ENCODE measurements around the gene CNTROB. TPM values are rescaled to one million over a fixed set of nuclear protein-coding genes. Genes with fewer than 3 reads are reported as not detected.

Gene CNTROB
- total and polyA plus RNA-seq, 5 experiments from 2014 or later: 7.6 to 43.0 (median 18.5) TPM

- DNase-seq (no peak), ATAC-seq (no peak)
- no peak overlapping the region for H3K27ac Mint-ChIP-seq
- H3K4me1 Mint-ChIP-seq: no peaks in the 10 kb centered on the region
- POLR2A ChIA-PET: no interaction called here
- peaks cover 0 to 10% (median 3%) of the 10 kb centered on the region in 5 donors for H3K27me3 Mint-ChIP-seq
- H3K4me3 Mint-ChIP-seq: no peak overlapping the region
- H3K9me3 Mint-ChIP-seq: peaks cover 7 to 38% (median 14%) of the 10 kb centered on the region in 9 donors
- peaks cover 0 to 18% (median 17%) of the 10 kb centered on the region in 3 donors for H3K36me3 Mint-ChIP-seq
These were observed 45.0 kb downstream of the CNTROB start for GRCh38 chr17:7977039-7977438.

DNA sequence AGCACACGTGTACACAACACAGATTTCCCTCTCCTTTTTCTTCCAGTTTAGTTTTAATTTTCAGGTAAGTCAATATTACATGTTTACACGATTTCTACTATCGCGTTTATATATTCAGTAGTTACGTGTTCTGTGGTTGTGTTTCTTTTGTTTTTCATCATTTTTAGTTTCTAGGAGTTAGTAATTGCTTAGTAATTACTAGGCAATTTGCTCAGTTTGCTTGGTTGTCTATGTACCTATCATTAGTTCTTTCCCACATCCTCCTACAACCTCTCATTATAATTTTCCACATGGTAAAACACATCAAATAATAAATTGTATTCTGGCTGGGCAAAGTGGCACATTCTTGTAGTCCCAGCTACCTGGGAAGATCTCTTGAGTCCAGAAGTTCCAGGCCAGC is 45.8 kb downstream of the CNTROB start:
- DNase-seq (no peak), ATAC-seq (no peak)
- Mint-ChIP-seq H3K4me3 (no peak overlapping the region), H3K27ac (peak overlapping the region in 1 of 10 donors; percentile 15), H3K36me3 (peaks cover 0 to 18% (median 17%) of the 10 kb centered on the region in 3 donors), H3K27me3 (peaks cover 0 to 10% (median 3%) of the 10 kb centered on the region in 5 donors), H3K9me3 (peaks cover 7 to 38% (median 14%) of the 10 kb centered on the region in 9 donors), H3K4me1 (no peaks in the 10 kb centered on the region)
- POLR2A ChIA-PET: no interaction called here

GRCh38 chr17:7982173-7982572 is 50.2 kb downstream of the CNTROB start:
- H3K27me3 Mint-ChIP-seq: peaks cover 0 to 10% (median 0%) of the 10 kb centered on the region in 5 donors
- H3K9me3 Mint-ChIP-seq: peaks cover 0 to 3% (median 0%) of the 10 kb centered on the region in 9 donors
- ATAC-seq (no peak), DNase-seq (no peak)
- POLR2A ChIA-PET: no interaction called here
- no peak overlapping the region for H3K4me3 Mint-ChIP-seq
- H3K27ac Mint-ChIP-seq: no peak overlapping the region
- H3K4me1 Mint-ChIP-seq: no peaks in the 10 kb centered on the region
- H3K36me3 Mint-ChIP-seq: peaks cover 0 to under 1% (median 0%) of the 10 kb centered on the region in 3 donors

DNA sequence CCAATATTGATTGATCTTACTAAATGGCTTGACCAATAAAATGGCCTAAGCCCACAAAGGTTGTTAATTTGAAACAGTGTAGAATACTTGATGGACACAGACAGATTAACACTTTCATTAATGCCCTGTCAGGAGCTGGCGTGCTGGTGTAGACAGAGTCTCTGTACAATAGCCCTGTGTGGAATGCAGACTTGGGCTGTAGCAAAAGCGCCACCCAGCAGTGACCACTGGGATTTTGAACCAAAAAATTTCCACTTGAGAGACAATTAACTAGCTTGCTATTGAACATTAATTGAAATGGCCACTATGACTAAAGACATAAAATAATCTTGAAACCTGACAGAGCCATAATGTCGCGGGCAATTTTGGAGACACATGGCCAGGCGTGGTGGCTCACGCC is 50.7 kb downstream of the CNTROB start:
- no peak overlapping the region for H3K27ac Mint-ChIP-seq
- no peak overlapping the region for H3K4me3 Mint-ChIP-seq
- H3K9me3 Mint-ChIP-seq: peaks cover 0 to 2% (median 0%) of the 10 kb centered on the region in 9 donors
- no peaks in the 10 kb centered on the region for H3K4me1 Mint-ChIP-seq
- H3K36me3 Mint-ChIP-seq: no peaks in the 10 kb centered on the region
- DNase-seq (no peak), ATAC-seq (no peak)
- peaks cover 0 to 12% (median 0%) of the 10 kb centered on the region in 5 donors for H3K27me3 Mint-ChIP-seq
- POLR2A ChIA-PET: interaction anchor here (1.1 kb wide), 1 partner anchor 66 kb away, joined by 3 read pairs; no protein-coding TSS in a partner anchor

GRCh38 chr17:7984904-7985303 is 52.9 kb downstream of the CNTROB start:
- POLR2A ChIA-PET: interaction anchor here (0.8 to 1.0 kb wide), 2 partner anchors 89 to 150 kb away, joined by 3 to 8 read pairs; no protein-coding TSS in a partner anchor
- no peaks in the 10 kb centered on the region for H3K36me3 Mint-ChIP-seq
- ATAC-seq (no peak), DNase-seq (no peak)
- H3K27me3 Mint-ChIP-seq: peaks cover 0 to 4% (median 0%) of the 10 kb centered on the region in 5 donors
- H3K9me3 Mint-ChIP-seq: no peaks in the 10 kb centered on the region
- no peak overlapping the region for H3K4me3 Mint-ChIP-seq
- H3K4me1 Mint-ChIP-seq: peaks cover 0 to 14% (median 10%) of the 10 kb centered on the region in 4 donors
- no peak overlapping the region for H3K27ac Mint-ChIP-seq

DNA sequence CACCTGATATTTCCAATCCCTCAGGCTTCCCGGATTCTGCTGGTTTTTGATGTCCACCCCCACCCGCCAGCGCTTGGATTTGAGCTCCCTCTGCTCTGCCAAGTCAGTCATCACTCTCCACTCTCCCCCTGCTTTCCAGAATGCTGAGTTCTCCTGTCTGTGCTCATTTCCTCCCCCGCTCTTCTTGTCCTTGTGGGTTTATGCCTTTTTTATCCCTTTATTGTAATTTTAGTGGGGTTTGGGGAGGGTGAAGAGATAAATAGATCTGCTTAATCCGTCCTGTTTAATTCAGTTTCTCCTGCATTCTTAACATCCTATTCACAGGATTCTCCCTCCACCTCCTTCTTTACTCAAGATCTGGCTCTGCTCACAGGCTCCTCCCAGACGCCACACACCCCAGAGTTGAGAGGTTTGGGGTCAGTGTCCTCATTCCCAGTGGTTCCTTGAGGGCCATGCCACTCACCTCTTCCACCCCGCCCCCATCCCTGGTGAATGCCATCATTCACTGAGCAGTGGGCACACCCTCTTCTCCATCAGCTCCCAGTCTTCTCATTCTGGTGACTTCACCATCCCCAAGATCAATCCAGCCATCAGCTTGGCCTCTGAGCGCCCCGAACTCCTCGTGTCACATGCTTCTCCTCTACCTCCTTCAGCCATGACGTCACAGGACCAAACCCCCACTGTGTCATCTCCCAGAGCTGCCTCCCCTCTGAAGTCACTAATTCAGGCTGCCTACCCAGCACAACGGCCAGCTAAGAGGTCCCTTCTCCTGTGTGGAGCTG is 55.3 kb downstream of the CNTROB start:
- H3K4me3 Mint-ChIP-seq: no peak overlapping the region
- H3K27me3 Mint-ChIP-seq: peaks cover 0 to 2% (median 0%) of the 10 kb centered on the region in 5 donors
- DNase-seq: no peak
- H3K27ac Mint-ChIP-seq: peak overlapping the region in 1 of 10 donors; percentile 88
- H3K9me3 Mint-ChIP-seq: no peaks in the 10 kb centered on the region
- no peak for ATAC-seq
- peaks cover 6 to 25% (median 21%) of the 10 kb centered on the region in 4 donors for H3K4me1 Mint-ChIP-seq
- POLR2A ChIA-PET: interaction anchor here (1.6 kb wide), 1 partner anchor 81 kb away, joined by 3 read pairs; no protein-coding TSS in a partner anchor
- H3K36me3 Mint-ChIP-seq: no peaks in the 10 kb centered on the region

GRCh38 chr17:7988750-7989178 is 56.8 kb downstream of the CNTROB start:
- Mint-ChIP-seq H3K27ac (peak overlapping the region; percentile 45 to 97 (median 88)), H3K4me3 (peak overlapping the region in 9 of 10 donors; percentile 43 to 84 (median 67)), H3K9me3 (no peaks in the 10 kb centered on the region), H3K4me1 (peaks cover 6 to 27% (median 25%) of the 10 kb centered on the region in 4 donors), H3K27me3 (peaks cover 0 to 2% (median 0%) of the 10 kb centered on the region in 5 donors), H3K36me3 (no peaks in the 10 kb centered on the region)
- DNase-seq (peak in 9 of 10 donors; percentile 15 to 84 (median 66)), ATAC-seq (peak; percentile 40 to 46)
- POLR2A ChIA-PET: interaction anchor here (0.7 to 2.9 kb wide), 10 partner anchors 56 to 303 kb away, joined by 3 to 50 read pairs (median 4); partner anchors contain the start of genes CNTROB, KDM6B, NAA38 and RNF227

DNA sequence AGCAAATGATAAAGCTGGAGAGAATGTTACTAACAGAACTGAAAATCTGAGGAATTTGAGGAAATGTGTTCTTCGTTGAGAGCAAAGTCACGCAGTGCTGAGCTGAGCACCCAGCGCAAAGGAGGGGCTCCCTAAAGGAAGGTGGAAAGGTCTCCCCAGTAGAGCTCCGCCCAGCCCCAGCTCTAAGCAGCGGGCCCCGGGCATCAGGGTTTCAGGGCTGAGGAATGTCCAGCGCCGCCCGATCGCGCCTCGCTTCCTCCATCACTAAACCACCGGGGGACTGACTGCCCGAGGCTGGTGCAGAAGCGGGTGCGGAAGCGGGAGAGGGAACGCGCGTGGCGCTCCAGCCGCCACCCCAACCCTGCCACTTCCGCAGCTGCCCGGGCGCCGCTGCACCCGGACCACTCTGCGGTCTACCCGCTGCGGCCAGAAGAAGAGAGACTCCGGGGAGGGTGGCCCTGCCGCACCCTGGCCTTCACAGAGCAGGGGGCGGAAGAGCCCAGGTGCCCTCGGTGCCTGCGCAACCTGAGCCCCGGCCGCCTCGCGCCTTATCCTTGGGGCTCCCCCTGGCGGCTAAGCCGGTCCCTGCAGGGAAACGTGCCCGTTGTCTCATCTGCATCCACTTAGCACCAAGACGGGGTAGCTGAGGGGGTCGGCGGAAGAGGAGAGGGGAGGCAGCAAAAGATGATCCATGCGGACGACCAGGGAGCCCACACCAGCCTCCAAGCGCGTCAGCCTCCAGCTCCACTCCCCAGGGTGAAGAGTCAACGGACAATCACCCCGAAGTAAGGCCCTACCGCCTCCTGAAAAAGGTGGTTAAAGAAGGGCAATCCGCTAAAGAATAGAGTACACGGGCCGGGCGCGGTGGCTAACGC is 58.0 kb downstream of the CNTROB start:
- DNase-seq: peak; percentile 79 to 98 (median 92)
- no peaks in the 10 kb centered on the region for H3K36me3 Mint-ChIP-seq
- H3K4me1 Mint-ChIP-seq: peaks cover 6 to 27% (median 25%) of the 10 kb centered on the region in 4 donors
- H3K4me3 Mint-ChIP-seq: peak overlapping the region; percentile 74 to 92 (median 84)
- ATAC-seq: peak; percentile 89 to 90
- no peaks in the 10 kb centered on the region for H3K9me3 Mint-ChIP-seq
- peak overlapping the region; percentile 76 to 97 (median 92) for H3K27ac Mint-ChIP-seq
- peaks cover 0 to 2% (median 0%) of the 10 kb centered on the region in 5 donors for H3K27me3 Mint-ChIP-seq
- POLR2A ChIA-PET: interaction anchor here (0.8 to 2.9 kb wide), 12 partner anchors 12 to 155 kb away, joined by 3 to 50 read pairs (median 6); partner anchors contain the start of genes CNTROB, CYB5D1, GUCY2D and KDM6B

- DNase-seq: no peak
- no peak for ATAC-seq
- peak overlapping the region in 2 of 10 donors; percentile 13 to 17 for H3K27ac Mint-ChIP-seq
- POLR2A ChIA-PET: no interaction called here
- H3K4me1 Mint-ChIP-seq: peaks cover 6 to 32% (median 25%) of the 10 kb centered on the region in 4 donors
- peaks cover 0 to 3% (median 0%) of the 10 kb centered on the region in 5 donors for H3K27me3 Mint-ChIP-seq
- H3K9me3 Mint-ChIP-seq: no peaks in the 10 kb centered on the region
- H3K4me3 Mint-ChIP-seq: peak overlapping the region in 1 of 10 donors; percentile 33
- H3K36me3 Mint-ChIP-seq: no peaks in the 10 kb centered on the region
These were observed 60.5 kb downstream of the CNTROB start for GRCh38 chr17:7992516-7992915.

GRCh38 chr17:7992924-7993323 is 60.9 kb downstream of the CNTROB start:
- Mint-ChIP-seq H3K4me3 (peak overlapping the region in 2 of 10 donors; percentile 4 to 29), H3K27ac (peak overlapping the region in 4 of 10 donors; percentile 17 to 71 (median 22)), H3K36me3 (no peaks in the 10 kb centered on the region), H3K9me3 (no peaks in the 10 kb centered on the region), H3K27me3 (peaks cover 0 to 4% (median 0%) of the 10 kb centered on the region in 5 donors), H3K4me1 (peaks cover 6 to 32% (median 25%) of the 10 kb centered on the region in 4 donors)
- peak in 1 of 10 donors; percentile 16 for DNase-seq
- ATAC-seq: no peak
- POLR2A ChIA-PET: no interaction called here

GRCh38 chr17:7993972-7994589 is 62.1 kb downstream of the CNTROB start:
- no peak for DNase-seq
- ATAC-seq: no peak
- Mint-ChIP-seq H3K36me3 (no peaks in the 10 kb centered on the region), H3K4me1 (peaks cover 6 to 28% (median 19%) of the 10 kb centered on the region in 4 donors), H3K4me3 (no peak overlapping the region), H3K27me3 (peaks cover 0 to 11% (median 7%) of the 10 kb centered on the region in 5 donors), H3K27ac (peak overlapping the region in 2 of 10 donors; percentile 51 to 59), H3K9me3 (no peaks in the 10 kb centered on the region)
- POLR2A ChIA-PET: no interaction called here

DNA sequence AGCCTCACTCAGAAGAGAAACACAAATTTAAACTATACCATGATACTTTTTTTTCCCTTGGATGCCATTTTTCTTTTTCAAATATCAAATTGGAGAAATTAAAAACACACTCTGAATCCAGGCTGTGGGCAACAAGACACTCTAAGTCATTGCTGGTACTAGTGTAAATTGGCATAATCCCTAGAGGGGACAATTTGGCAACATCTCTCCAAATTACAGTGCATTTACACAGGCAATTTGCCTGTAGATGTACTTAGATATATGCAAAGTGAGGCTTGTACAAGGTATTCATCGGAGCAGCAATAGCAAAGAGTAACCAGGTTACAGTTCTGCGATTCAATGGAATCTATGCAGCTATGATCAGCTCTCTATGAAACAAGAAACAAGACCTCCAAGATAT is 63.7 kb downstream of the CNTROB start:
- H3K4me3 Mint-ChIP-seq: no peak overlapping the region
- no peaks in the 10 kb centered on the region for H3K9me3 Mint-ChIP-seq
- ATAC-seq (no peak), DNase-seq (no peak)
- POLR2A ChIA-PET: no interaction called here
- peaks cover under 1 to 15% (median 7%) of the 10 kb centered on the region in 4 donors for H3K4me1 Mint-ChIP-seq
- H3K27ac Mint-ChIP-seq: no peak overlapping the region
- H3K27me3 Mint-ChIP-seq: peaks cover 5 to 17% (median 13%) of the 10 kb centered on the region in 5 donors
- no peaks in the 10 kb centered on the region for H3K36me3 Mint-ChIP-seq
